ENCODE measurements around the gene SHOX.

SHOX gene

GRCh38 chrX:629230-630006 lies 1.2 kb upstream of the SHOX start:
- no peak for ATAC-seq
- Mint-ChIP-seq H3K4me1 (peaks cover 20% of the 10 kb centered on the region), H3K9me3 (peaks cover 9% of the 10 kb centered on the region in 2 donors), H3K4me3 (no peak overlapping the region), H3K27me3 (peaks cover 100% of the 10 kb centered on the region), H3K27ac (peak overlapping the region; percentile 2 to 13)
- no peak for DNase-seq

- ATAC-seq: no peak
- peaks cover 21% of the 10 kb centered on the region for H3K4me1 Mint-ChIP-seq
- peaks cover 96% of the 10 kb centered on the region for H3K27me3 Mint-ChIP-seq
- H3K27ac Mint-ChIP-seq: no peak overlapping the region
- H3K4me3 Mint-ChIP-seq: no peak overlapping the region
- no peak for DNase-seq
- H3K9me3 Mint-ChIP-seq: peaks cover 9% of the 10 kb centered on the region in 2 donors
Measured at GRCh38 chrX:630007-630611, 482 bp upstream of the SHOX start.

GRCh38 chrX:631802-632365 lies 1.3 kb downstream of the SHOX start:
- peaks cover 2% of the 10 kb centered on the region in 2 donors for H3K9me3 Mint-ChIP-seq
- no peak overlapping the region for H3K4me3 Mint-ChIP-seq
- DNase-seq (no peak), ATAC-seq (no peak)
- peak overlapping the region in 1 of 2 donors; percentile 8 for H3K27ac Mint-ChIP-seq
- peaks cover 91% of the 10 kb centered on the region for H3K27me3 Mint-ChIP-seq
- H3K4me1 Mint-ChIP-seq: peaks cover 24% of the 10 kb centered on the region

GRCh38 chrX:632366-633042 lies 1.9 kb downstream of the SHOX start:
- ATAC-seq (no peak), DNase-seq (no peak)
- Mint-ChIP-seq H3K27ac (no peak overlapping the region), H3K4me1 (peaks cover 20% of the 10 kb centered on the region), H3K9me3 (no peaks in the 10 kb centered on the region), H3K27me3 (peaks cover 91% of the 10 kb centered on the region), H3K4me3 (no peak overlapping the region)

GRCh38 chrX:633043-633984 lies 2.7 kb downstream of the SHOX start:
- H3K27me3 Mint-ChIP-seq: peaks cover 91% of the 10 kb centered on the region
- no peaks in the 10 kb centered on the region for H3K9me3 Mint-ChIP-seq
- DNase-seq (no peak), ATAC-seq (no peak)
- no peak overlapping the region for H3K4me3 Mint-ChIP-seq
- peaks cover 13% of the 10 kb centered on the region for H3K4me1 Mint-ChIP-seq
- H3K27ac Mint-ChIP-seq: peak overlapping the region in 1 of 2 donors; percentile 30

GRCh38 chrX:633985-634958 lies 3.7 kb downstream of the SHOX start:
- ATAC-seq (no peak), DNase-seq (no peak)
- H3K9me3 Mint-ChIP-seq: no peaks in the 10 kb centered on the region
- H3K4me1 Mint-ChIP-seq: peaks cover 13% of the 10 kb centered on the region
- H3K27ac Mint-ChIP-seq: peak overlapping the region in 1 of 2 donors; percentile 30
- no peak overlapping the region for H3K4me3 Mint-ChIP-seq
- H3K27me3 Mint-ChIP-seq: peaks cover 91% of the 10 kb centered on the region

GRCh38 chrX:635428-636090 lies 5.0 kb downstream of the SHOX start:
- H3K9me3 Mint-ChIP-seq: no peaks in the 10 kb centered on the region
- ATAC-seq (no peak), DNase-seq (no peak)
- peaks cover 13% of the 10 kb centered on the region for H3K4me1 Mint-ChIP-seq
- H3K27ac Mint-ChIP-seq: peak overlapping the region in 1 of 2 donors; percentile 78
- H3K27me3 Mint-ChIP-seq: peaks cover 91% of the 10 kb centered on the region
- no peak overlapping the region for H3K4me3 Mint-ChIP-seq

GRCh38 chrX:636981-637659 lies 6.5 kb downstream of the SHOX start:
- ATAC-seq (no peak), DNase-seq (no peak)
- H3K4me3 Mint-ChIP-seq: no peak overlapping the region
- peaks cover 13% of the 10 kb centered on the region for H3K4me1 Mint-ChIP-seq
- H3K27me3 Mint-ChIP-seq: peaks cover 91% of the 10 kb centered on the region
- no peaks in the 10 kb centered on the region for H3K9me3 Mint-ChIP-seq
- peak overlapping the region in 1 of 2 donors; percentile 32 for H3K27ac Mint-ChIP-seq

GRCh38 chrX:637660-638481 lies 7.3 kb downstream of the SHOX start:
- Mint-ChIP-seq H3K4me1 (peaks cover 11% of the 10 kb centered on the region), H3K27ac (no peak overlapping the region), H3K9me3 (no peaks in the 10 kb centered on the region), H3K4me3 (no peak overlapping the region), H3K27me3 (peaks cover 91% of the 10 kb centered on the region)
- ATAC-seq (no peak), DNase-seq (no peak)

- DNase-seq: no peak
- H3K27me3 Mint-ChIP-seq: peaks cover 91% of the 10 kb centered on the region
- no peak overlapping the region for H3K4me3 Mint-ChIP-seq
- H3K27ac Mint-ChIP-seq: no peak overlapping the region
- no peaks in the 10 kb centered on the region for H3K9me3 Mint-ChIP-seq
- no peak for ATAC-seq
- H3K4me1 Mint-ChIP-seq: peaks cover 8% of the 10 kb centered on the region
Measured at GRCh38 chrX:638482-639131, 8.0 kb downstream of the SHOX start.

- Mint-ChIP-seq H3K27me3 (peaks cover 91% of the 10 kb centered on the region), H3K27ac (no peak overlapping the region), H3K4me1 (peaks cover 8% of the 10 kb centered on the region), H3K9me3 (no peaks in the 10 kb centered on the region), H3K4me3 (no peak overlapping the region)
- no peak for ATAC-seq
- DNase-seq: no peak
Measured at GRCh38 chrX:639151-639550, 8.6 kb downstream of the SHOX start.

GRCh38 chrX:640641-641040 lies 10.1 kb downstream of the SHOX start:
- Mint-ChIP-seq H3K27me3 (peaks cover 95% of the 10 kb centered on the region), H3K4me3 (no peak overlapping the region), H3K4me1 (peaks cover 2% of the 10 kb centered on the region), H3K27ac (no peak overlapping the region), H3K9me3 (no peaks in the 10 kb centered on the region)
- ATAC-seq (no peak), DNase-seq (no peak)

Data from stimulated activated naive CD8-positive, alpha-beta T cell treated with anti-CD3 and anti-CD28 coated beads, Interleukin-15, amount 100 ng/mL, for 72 hours (primary cell).